ENCODE measurements around the gene ZNF777.

Gene ZNF777

GRCh38 chr7:149476791-149477190 is 15.9 kb upstream of the ZNF777 start:
- DNase-seq (ENCODE audit: low spot score): no peak

DNA sequence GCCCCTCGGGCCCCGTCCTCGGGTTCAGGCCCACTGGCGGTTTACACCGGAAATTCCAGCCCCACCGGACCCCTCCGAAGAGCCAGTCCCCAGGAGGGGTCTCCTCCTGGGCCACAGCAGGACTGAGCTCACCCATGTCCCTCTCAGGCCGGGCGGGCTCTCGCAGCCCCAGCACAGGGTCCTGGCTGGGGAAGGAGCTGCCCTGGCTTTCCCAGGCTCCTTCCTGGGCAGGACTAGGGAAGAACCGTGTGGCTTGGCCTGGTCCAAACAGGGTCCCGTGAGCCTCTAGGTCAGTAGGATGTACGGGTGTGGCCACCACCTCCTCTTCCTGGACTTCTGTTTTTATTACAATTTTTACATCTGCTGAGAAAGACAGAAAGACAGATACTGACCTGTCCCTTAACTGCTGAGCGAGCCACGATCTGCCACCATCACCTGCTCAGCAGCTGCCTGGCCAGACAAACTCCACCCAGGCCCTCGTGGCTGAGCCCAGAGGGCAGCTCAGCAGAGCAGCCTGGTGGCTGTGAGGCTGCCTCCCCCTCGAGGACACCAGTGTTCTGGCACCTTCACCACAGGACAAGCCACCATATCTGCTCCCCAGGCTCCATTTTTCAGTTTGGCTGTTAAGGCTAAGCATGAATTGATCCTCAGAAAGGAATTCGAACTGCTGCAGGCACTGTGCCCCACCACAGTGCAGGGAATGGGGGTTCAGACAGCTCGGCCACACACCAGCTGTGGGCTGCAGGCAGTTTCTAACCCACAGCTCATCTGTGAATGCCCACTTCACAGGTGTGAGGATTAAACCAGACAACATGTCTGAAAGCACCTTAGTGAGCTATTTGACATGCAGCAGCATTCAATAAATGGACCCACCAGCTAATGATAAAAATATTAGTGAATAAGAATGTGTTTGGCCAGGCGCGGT is 14.5 kb upstream of the ZNF777 start:
- no peak for DNase-seq (ENCODE audit: low spot score)

DNA sequence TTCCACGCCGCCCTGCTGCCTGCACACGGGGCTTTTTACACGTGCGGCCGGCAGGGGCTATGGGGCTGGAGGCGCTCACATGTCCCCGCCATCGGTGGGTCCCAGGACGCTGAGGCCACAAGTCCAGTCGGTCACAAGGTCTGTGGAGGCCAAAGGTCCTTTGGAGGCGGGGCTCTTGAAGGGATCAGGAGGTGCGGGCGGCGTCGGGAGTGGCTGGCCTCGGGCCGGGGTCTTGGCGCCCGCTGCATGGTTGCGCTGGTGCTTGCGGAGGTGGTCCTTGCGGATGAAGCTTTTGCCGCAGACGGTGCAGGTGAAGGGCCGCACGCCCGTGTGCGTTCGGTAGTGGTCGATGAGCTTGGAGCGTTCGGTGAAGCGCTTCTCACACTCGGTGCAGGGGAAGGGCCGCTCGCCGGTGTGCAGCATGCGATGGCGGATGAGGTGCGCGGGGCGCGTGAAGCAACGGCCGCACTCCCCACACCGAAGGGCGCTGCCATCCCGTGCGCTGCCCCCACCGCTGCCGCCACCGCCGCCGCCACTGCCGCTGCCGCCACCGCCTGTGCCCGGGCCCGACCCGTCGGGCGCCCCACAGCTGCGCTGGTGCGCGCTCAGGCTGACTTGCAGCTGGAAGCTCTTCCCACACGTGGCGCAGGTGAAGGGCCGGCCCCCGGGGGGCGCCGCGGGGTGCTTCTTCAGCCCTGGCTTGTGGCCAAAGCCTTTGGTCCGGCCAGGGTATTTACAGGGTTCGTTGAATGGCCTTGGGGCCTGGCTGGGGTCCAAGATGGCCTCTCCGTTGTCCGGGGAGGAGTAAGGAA is 13.7 kb upstream of the ZNF777 start:
- no peak for DNase-seq (ENCODE audit: low spot score)

- DNase-seq (ENCODE audit: low spot score): no peak
These were observed 12.4 kb upstream of the ZNF777 start for GRCh38 chr7:149473251-149473650.

DNA sequence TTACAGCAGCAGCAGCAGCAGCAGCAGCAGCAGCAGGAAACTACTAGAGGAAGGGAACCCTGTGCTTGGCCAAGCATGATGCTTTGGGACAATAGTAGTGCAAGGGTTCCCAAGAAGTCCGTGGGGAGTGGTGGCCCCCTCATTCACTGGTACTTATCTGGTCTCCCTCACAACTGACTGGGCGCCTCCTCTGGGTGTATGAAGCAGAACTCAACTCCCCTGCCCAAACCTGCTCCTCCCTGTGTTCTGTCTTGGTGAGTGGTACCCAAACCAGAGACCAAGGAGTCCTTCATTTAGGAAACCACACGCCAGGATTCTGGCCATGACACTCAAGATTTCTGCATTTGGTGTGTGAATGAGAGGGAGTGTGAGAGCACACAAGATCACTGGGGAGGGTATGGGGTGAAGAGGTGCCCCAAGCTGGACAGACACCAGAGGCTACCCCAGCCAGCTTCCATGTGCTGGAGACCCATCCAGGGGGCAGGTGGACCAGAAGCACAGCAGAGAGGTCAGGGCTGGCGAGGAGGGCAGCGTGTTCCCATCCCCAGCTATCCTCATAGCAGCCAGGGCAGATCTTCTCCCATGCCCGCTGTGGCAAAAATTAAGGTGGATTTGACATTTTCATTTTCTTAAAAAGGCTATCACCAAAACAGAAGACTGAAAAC is 10.6 kb upstream of the ZNF777 start:
- DNase-seq (ENCODE audit: low spot score): no peak

- no peak for DNase-seq (ENCODE audit: low spot score)
These were observed 8.9 kb upstream of the ZNF777 start for GRCh38 chr7:149469806-149470205.

DNA sequence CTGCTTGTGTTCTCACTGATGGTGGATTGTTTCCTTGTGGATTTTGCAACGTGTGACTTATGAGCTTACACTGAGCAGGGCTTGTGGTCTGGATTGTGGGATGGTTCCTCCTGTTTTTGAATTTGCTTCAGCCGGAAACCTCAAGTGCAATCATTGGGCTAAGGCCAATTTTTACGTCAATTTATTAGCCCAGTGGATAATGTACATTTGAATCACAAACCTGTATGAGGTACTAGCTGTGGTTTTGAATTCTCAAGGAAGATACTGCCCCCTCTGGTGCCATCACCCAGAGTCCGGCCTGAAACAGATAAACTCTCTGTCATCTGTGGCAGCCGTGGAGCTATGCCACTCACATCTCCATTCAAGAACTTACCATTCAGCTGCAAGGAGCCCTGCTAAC is 7.3 kb upstream of the ZNF777 start:
- DNase-seq (ENCODE audit: low spot score): no peak

DNA sequence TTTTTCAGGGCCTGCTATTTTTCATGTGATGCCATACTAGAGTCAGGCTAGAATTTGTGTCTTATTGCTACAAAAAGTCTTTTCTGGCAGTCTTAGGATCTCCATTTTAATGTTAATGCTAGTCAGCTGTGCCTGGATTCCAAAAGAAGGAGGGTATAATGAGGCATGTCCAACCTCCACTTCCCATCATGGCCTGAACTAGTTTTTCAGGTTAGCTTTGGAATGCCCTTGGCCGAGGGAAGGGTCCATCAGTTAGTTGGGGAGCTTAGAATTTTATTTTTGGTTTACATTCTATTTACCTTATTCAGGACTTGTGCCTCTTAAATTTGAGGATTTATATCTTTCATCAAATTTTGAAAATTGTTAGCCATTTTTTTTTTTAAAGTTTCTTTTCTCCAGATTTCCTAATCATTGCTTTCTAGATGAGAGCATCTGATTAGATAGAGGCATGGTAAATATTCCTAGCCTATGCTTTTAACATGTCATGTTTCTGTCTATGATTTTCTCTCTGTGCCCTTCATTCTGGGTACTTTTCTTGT is 6.5 kb upstream of the ZNF777 start:
- no peak for DNase-seq (ENCODE audit: low spot score)

DNA sequence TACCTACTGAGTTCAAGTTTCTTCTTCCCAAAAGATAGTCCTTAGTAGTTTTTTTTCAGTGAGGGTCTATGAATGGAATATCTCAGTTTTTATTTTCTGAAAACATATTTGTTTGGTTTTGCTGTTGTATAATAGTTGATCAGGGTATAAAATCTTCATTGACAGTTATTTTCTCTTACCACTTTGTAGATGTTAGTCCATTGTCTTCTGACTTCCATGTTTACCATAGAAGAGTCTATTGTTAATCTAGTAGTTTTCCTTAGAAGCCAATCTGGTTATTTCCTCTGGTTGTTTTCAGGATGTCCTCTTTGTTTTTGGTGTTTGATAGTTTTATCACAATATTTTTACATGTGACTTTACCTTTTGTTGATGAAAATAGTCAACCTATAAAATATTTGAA is 5.5 kb upstream of the ZNF777 start:
- DNase-seq (ENCODE audit: low spot score): no peak

DNA sequence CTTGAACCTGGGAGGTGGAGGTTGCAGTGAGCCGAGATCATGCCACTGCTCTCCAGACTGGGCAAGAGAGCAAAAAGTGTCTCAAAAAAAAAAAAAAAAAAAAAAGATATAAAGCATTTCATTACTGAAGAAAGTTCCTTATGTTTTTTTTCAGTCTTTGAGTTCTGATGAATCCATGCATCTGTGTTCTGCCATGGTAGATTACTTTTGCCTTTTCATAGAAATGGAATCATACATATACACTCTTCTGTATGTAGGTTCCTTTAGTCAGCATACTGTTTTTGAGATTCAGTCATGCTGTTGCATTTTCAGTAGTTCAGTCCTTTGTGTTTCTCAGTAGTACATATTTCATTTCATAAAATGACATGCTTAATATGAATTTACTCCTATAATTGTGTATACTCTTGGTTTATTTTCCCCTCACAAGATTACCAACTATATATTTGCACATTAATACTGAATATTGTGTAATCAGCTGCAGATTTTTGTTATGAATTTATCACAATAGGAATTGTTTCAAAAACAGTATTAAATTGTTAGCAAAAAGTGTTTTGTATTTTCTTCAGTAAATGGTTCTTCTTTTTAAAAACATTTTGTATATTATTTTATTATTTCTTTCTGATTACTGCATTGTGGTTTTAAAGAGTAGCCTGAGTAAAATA is 2.8 kb upstream of the ZNF777 start:
- DNase-seq (ENCODE audit: low spot score): no peak

DNA sequence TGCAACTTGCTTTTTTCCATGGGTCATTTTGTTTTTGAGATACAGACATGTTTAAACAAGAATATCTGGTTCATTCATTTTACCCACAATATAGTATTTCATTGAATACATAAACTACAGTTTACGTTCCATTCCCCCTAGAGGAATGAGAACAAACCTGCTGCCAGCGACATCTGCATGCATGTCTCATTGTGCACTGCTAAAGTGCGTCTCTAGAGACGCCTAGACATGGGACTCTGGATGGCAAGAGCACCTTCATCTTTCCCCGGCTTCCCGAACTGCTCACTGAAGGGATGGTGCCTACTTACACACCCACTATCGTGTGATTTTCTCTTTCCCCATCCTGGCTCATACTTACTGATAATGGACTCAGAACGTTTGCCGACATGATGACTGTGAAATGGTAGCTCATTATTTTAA is 1.2 kb upstream of the ZNF777 start:
- DNase-seq (ENCODE audit: low spot score): no peak

DNA sequence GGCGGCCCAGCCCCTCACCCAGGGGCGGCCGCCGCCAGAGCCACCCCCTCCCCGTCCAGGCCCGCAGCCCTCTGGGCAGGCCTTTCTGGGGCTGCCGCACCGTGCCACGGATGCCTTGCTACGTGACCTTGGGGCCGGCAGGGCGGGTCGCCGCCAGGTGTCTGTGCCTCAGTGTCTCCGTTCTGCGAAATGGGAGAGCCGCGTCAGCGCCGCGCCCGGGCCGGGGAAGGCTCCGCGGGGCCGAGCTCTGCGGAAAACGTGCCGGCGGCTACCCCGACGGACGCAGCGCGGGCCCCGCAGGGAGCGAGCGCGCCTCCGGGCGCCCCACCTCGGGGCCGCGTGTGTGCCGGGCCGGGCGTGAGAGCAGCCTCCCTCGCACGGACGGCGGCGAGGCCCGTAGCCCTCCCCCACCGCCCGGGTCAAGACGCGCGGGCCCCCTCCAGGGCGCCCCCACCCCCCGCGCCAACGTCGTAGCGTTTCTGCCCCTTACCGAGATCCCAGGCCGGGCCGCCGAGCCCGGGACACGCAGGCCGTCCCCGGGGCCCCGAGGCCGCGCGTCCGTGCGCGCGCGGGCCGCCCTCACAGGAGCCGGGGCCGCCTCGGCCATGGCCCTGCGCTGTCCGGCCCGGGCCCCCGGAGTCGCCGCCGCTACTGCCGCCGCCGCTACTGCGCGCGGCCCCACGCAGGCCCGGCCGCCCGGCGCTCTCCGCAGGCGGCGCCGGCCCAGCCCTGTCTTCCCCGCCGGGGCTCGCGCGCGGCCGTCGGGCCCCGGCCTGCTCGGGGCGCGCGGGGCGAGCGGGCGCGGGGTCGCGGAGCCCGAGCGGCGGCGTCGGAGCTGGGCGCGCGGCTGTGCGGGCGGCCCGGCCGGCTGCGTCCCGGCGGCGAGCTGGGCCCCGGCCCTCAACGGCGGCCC is 1.1 kb downstream of the ZNF777 start:
- peak; percentile 55 for DNase-seq (ENCODE audit: low spot score)

GRCh38 chr7:149459201-149459539 is 1.7 kb downstream of the ZNF777 start:
- DNase-seq (ENCODE audit: low spot score): no peak

DNA sequence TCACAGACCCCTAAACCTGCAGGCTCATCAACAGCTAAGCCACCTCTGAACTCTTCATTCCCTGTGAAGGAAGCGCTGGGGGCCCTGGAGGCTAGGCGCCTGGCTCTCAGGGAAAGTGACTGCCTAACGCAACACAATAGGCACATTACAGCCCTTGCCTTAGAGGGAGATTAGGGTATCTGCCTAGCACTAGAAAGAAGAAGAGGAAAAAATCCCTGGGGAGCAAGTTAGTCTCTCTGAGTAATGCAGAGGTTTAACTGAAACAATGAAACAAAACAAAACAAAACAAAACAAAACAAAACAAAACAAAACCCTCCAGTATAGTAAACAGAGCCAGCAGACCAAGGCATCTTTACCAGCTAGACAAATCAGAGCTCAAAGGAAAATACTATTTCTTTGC is 2.6 kb downstream of the ZNF777 start:
- no peak for DNase-seq (ENCODE audit: low spot score)

- DNase-seq (ENCODE audit: low spot score): no peak
These were observed 3.1 kb downstream of the ZNF777 start for GRCh38 chr7:149457766-149458165.

GRCh38 chr7:149456506-149457421 is 4.1 kb downstream of the ZNF777 start:
- DNase-seq (ENCODE audit: low spot score): no peak

DNA sequence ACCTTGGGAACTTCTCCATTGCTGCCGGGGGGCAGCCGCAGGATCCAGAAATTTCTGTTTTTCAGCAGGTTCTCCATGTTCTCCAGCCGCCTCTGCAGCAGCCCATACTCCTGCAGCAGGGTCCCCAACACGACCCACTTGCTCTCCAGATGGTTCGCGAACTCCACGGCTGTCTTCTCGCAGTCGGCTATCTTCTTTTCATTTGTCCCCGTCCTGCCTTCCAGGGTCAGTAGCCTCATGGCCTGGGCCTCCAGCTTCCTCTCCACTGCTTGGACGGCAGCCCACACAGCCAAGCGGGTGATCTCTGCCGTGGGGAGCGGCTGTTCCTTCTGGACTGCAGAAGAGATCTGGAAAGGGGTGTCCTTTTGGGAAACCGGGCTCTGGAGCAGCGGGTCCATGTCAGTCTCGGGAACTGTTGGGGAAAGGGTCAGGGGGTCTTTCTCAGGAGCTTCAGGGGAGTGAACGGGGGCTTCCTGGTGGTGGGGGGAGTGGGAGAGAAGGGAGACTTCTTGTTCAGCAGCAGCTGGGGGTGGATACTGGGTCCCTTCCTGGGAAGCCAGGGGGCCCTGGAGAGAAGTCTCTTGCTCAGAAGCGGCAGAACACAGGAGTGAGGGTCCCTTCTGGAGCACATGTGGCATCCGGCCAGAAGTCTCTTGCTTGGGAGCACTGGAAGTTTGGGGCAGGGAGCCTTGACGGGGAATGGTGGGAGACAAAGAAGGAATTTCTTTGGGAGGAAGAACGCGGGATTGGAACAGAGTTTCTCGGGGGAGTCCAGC is 5.5 kb downstream of the ZNF777 start:
- no peak for DNase-seq (ENCODE audit: low spot score)

DNA sequence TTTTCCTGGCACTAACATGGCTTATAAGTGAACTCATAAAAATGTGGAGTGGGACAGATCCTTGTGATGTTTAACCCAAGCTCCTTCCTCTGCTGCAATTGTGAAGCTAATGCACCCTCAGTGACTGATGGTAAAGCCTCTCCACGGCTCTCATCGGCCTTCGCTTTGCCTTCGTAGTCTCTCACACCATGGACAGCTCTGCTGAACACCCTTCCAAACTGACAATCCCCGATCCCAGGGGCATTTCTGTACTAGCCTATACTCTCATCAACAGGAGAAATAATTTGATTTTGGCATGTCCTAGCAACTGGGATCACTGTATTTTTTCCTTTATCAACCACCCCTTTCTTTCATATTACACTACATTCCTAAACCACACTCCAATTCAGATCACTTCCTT is 6.1 kb downstream of the ZNF777 start:
- no peak for DNase-seq (ENCODE audit: low spot score)

- DNase-seq (ENCODE audit: low spot score): no peak
These were observed 6.9 kb downstream of the ZNF777 start for GRCh38 chr7:149454006-149454405.
